Keratinocyte (primary cell): ENCODE measurements around the gene TEX29.

Experiments
- EZH2 ChIP-seq: IDR thresholded peaks from one replicate; pipeline ENCODE4 v1.6.1; 2012; ENCODE audit warnings: inconsistent platforms, mild to moderate bottlenecking, low read length, moderate library complexity
- TF ChIP-seq, protein P1 (sequence below), 3 experiments: IDR thresholded peaks in 1 of 3; conservative IDR thresholded peaks in 1 of 3; optimal IDR thresholded peaks in 1 of 3; 2 replicates in 2 of 3; 3 replicates in 1 of 3; pipeline versions ENCODE3 to v1.5.1; 2011; ENCODE audit warnings: low read length in 3 of 3, mild to moderate bottlenecking in 3 of 3, moderate library complexity in 2 of 3, control low read depth in 1 of 3, inconsistent platforms in 1 of 3; ENCODE audit not compliant: insufficient read depth in 2 of 3; ENCODE audit errors: extremely low read depth in 1 of 3

DNA sequence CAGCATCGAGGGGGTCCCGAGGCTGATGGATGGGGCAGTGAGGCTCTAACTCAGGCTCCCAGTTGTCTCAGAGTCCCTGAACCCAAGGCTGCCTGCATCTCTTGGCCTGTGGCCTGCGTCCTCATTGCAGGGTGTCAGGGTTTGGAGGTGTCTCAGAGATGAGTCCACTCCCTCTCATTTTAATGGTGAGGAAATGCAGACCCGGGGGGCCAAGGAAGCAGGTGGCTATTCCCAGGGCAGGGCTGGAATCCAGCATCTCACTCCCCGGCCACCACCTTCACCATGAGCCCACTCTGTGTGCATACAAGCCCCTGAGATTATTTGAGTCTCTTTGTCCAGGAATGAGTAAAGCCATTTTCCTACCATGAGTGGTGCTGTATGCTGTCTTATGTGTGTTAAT is 21.4 kb downstream of the TEX29 start:
- TF ChIP-seq, protein P1, sequence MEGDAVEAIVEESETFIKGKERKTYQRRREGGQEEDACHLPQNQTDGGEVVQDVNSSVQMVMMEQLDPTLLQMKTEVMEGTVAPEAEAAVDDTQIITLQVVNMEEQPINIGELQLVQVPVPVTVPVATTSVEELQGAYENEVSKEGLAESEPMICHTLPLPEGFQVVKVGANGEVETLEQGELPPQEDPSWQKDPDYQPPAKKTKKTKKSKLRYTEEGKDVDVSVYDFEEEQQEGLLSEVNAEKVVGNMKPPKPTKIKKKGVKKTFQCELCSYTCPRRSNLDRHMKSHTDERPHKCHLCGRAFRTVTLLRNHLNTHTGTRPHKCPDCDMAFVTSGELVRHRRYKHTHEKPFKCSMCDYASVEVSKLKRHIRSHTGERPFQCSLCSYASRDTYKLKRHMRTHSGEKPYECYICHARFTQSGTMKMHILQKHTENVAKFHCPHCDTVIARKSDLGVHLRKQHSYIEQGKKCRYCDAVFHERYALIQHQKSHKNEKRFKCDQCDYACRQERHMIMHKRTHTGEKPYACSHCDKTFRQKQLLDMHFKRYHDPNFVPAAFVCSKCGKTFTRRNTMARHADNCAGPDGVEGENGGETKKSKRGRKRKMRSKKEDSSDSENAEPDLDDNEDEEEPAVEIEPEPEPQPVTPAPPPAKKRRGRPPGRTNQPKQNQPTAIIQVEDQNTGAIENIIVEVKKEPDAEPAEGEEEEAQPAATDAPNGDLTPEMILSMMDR (optimal IDR thresholded peaks at IDR 0.05 in 1 of 3, IDR thresholded peaks at IDR 0.05 in 1 of 3, conservative IDR thresholded peaks at IDR 0.05 in 1 of 3; ENCODE audit: extremely low read depth in 1 of 3, insufficient read depth in 2 of 3, low read length in 3 of 3), result no peak
- no peak for TF ChIP-seq EZH2
